NCI-H2227 (cell line): ENCODE results near the gene PRKN.

Experiments
- DNase-seq: peaks from one replicate; lab custom pipeline; 2025; ENCODE audit not compliant: unreplicated experiment; lab: John Stamatoyannopoulos, UW

Gene PRKN

GRCh38 chr6:162331911-162332310 is 395.7 kb downstream of the PRKN start:
- DNase-seq, result no peak

GRCh38 chr6:162325826-162326225 is 401.7 kb downstream of the PRKN start:
- no peak for DNase-seq

- no peak for DNase-seq
Observed at GRCh38 chr6:162325051-162325450, 402.5 kb downstream of the PRKN start.

DNA sequence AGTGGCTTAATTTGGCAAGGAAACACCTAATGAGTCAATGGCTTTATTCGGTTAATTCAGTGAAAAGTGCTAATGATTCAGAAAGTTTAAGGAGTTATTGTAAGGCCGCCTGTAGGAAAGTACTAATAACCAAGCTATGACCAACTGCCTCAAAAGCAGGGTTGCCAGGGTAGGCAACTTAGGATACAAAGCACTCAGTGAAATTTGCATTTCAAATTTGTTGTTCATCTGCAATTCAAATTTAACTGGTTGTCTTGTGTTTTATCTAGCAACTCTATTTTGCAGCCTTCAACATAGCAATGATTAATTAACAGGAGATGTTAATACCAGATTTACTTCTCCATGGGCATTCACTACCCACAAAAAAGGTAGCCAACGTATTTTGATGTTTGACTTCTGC is 412.3 kb downstream of the PRKN start:
- no peak for DNase-seq

- DNase-seq, result no peak
Observed at GRCh38 chr6:162313922-162314660, 413.5 kb downstream of the PRKN start.

DNA sequence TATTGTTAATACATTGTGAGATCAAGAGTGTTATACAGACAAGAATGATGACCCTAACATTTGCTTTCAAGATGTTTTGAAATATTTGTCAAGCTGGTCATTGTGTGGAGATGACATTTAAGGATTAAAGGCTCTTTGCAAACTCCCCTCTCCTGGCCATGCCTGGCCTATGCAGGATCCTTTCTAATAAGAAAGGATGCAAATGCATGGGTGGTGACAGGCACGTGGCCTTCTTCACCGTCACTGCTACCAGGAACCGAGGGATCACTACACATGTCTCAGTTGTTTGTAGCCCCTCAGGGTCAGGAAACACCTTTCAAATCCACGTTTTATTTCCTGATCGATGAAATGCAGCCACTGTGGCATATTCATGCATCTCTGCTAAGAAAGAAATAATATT is 419.7 kb downstream of the PRKN start:
- DNase-seq, result no peak

DNA sequence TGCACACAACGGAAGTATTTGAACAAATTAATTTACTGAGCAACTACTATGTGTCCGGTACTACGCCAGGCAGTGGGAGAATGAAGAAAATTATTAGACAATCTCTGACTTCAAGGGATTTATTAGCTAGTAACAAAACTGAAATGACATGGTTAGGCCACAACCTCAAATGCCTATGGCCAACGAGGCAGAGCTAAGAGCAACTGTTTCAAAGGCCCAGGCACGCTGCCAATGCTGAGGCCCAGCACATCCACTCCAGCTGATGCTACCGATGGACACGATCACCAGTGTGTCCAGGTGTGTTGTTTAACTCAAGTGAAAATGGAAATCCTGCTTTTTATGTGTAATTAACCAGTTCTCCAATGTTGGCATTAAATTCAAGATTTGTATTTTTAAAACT is 420.9 kb downstream of the PRKN start:
- DNase-seq, result no peak

GRCh38 chr6:162301128-162301527 is 426.4 kb downstream of the PRKN start:
- no peak for DNase-seq

GRCh38 chr6:162294029-162294428 is 433.5 kb downstream of the PRKN start:
- no peak for DNase-seq

- DNase-seq, result no peak
Observed at GRCh38 chr6:162292915-162293314, 434.7 kb downstream of the PRKN start.

- no peak for DNase-seq
Observed at GRCh38 chr6:162290846-162291465, 436.6 kb downstream of the PRKN start.

- no peak for DNase-seq
Observed at GRCh38 chr6:162289972-162290371, 437.6 kb downstream of the PRKN start.

DNA sequence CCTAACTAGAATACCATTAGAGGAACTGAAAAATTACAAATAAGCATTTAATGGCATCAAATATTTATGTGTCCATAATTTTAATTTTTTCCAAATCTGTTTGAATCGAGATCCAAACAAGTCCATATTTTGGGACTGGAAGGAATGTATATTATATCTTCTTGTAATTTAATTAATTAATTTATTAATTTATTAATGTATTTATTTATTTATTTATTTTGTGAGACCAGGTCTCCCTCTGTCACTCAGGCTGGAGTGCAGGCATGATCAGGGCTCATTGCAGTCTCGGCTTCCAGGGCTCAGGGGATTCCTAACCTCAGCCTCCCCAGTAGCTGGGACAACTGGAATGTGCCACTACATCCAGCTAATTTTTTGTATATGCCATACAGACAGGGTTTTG is 453.6 kb downstream of the PRKN start:
- DNase-seq, result no peak

DNA sequence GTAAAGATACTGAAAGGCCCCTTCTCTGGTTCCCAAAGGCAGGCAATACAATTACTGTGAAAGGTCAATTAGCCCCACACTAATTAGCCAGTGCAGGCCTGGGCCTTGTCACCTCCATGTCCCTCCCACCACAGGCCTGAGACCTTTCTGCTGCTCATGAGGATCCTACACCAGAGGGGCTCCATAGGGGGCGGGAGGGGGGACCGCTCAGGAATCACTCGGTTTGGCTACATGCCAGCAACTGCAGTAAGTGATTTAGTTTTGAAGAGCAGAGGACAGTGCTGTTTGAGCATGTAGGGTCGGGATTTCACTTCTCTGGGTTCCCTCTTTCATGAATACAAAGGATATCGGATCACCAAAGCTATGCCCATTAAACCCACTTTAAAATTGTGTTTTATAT is 455.6 kb downstream of the PRKN start:
- no peak for DNase-seq

- DNase-seq, result no peak
Observed at GRCh38 chr6:162270966-162271365, 456.6 kb downstream of the PRKN start.

GRCh38 chr6:162267641-162268040 is 459.9 kb downstream of the PRKN start:
- DNase-seq, result no peak

DNA sequence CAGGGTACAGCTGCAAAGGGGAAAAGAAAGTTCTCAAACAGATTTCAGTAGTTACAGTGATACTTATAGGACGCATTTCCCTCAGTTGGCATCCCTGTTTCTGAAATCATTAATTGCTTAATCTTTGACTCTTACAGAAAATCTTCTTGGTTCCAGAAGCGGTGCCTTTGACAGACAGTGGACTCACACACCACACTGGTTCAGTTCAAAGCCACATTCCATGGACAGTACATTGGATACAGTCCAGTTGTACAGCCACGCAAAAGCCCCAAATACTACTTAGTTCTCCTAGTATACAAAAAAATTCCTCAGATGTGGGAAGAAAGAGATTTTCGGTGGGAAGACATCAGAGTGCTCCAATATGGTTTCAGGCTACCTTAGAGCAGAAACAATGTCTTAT is 460.4 kb downstream of the PRKN start:
- DNase-seq, result no peak

DNA sequence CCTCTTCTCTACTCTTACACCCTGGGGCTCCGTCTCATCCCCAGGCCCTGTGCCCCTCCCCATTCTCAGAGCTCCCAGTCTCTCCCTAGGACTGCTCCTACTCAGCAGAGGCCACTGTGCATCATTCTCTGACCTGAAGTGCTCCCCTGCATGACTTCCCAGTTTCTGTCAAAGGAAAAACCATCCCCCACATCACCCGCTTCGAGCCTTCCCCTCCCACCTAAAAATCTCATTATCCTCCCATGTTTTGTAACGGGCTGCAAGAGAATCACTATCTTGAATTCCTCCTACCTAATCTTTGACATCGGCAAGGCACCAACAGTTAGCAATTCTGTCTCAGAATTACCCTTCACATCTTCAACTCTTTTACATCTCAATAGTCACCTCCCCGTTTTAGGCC is 463.0 kb downstream of the PRKN start:
- no peak for DNase-seq

GRCh38 chr6:162262466-162263196 is 464.9 kb downstream of the PRKN start:
- DNase-seq, result no peak

DNA sequence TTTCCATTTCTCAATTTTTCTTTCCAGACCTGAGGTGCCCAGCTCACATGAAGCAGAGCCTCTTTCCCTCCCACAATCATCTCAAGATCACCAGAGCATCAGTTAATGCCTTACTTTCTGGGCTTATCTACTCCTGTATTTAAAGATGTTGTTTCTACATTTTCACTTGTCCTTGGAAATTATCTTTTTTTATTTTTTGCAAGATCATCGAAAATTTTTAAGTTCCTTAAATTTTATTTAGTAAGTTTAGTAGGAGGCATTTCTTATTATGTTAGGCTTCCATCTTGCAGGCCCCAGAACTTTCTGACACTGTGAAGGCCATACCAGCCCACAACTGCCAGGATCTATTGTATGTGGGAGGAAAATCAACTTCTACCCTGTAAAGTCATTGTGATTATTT is 466.0 kb downstream of the PRKN start:
- no peak for DNase-seq

GRCh38 chr6:162260027-162260426 is 467.5 kb downstream of the PRKN start:
- no peak for DNase-seq

GRCh38 chr6:162258647-162259046 is 468.9 kb downstream of the PRKN start:
- DNase-seq, result no peak
